Measurements from ENCODE around the gene CDH12.

DNA sequence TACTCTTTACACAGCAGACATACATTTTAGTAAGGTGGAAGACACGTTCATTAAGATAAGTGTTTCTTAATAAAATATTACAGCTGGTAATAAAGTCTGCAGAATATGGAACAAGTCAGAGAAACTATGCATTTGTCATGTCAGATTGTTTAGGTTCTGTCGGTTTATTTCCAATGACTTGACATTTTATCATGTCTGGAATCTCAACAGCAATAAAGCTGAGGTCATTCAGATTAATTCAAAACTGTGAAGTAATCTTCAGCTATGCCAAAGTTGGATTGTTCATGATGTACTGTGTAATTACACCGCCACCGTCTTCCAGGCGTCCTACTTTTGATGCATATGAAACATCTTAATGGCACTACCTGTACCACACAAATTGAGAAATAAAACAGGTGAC lies 1032.6 kb downstream of the CDH12 start:
- TF ChIP-seq, protein P1, sequence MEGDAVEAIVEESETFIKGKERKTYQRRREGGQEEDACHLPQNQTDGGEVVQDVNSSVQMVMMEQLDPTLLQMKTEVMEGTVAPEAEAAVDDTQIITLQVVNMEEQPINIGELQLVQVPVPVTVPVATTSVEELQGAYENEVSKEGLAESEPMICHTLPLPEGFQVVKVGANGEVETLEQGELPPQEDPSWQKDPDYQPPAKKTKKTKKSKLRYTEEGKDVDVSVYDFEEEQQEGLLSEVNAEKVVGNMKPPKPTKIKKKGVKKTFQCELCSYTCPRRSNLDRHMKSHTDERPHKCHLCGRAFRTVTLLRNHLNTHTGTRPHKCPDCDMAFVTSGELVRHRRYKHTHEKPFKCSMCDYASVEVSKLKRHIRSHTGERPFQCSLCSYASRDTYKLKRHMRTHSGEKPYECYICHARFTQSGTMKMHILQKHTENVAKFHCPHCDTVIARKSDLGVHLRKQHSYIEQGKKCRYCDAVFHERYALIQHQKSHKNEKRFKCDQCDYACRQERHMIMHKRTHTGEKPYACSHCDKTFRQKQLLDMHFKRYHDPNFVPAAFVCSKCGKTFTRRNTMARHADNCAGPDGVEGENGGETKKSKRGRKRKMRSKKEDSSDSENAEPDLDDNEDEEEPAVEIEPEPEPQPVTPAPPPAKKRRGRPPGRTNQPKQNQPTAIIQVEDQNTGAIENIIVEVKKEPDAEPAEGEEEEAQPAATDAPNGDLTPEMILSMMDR (IDR thresholded peaks at IDR 0.05), result no peak
- no peak for TF ChIP-seq POLR2A (IDR thresholded peaks at IDR 0.05)

All from thyroid gland (tissue), 4 donors.